ENCODE results near the gene RAD21L1. TPM values are rescaled to one million over a fixed set of nuclear protein-coding genes. Genes with fewer than 3 reads are reported as not detected.

The RAD21L1 gene
- total and polyA plus RNA-seq, 10 donors: not detected

DNA sequence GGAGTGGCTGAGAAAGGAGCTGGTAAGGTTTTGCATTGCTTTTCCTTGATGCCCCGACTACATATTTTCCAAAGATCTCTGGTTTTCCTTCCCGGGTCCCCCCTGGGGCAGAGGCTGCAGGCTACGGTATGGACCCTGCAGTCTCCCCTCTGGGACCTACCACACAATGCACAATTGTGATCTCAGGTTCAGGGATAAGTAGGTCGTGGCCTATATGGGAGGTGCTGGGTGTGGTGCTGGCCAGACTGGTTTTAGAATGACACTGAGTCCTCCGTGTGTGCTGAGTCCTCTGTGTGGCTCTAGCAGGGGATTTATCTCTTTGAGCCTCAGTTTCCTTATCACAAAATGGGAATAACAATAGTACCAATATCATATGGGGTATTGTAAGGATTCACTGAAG, 22.2 kb upstream of the RAD21L1 start:
- 55 to 78% (median 64%) methylated on average over 5 of the region's 5 CpGs for WGBS, 5 donors
- Histone ChIP-seq H3K36me3 (no peaks in the 10 kb centered on the region), H3K9me3 (no peaks in the 10 kb centered on the region), H3K4me3 (no peak overlapping the region), H3K27ac (no peak overlapping the region), H3K27me3 (replicated peaks in 1 of 7) (peaks cover 0 to 4% (median 0%) of the 10 kb centered on the region in 7 donors), H3K4me1 (no peaks in the 10 kb centered on the region)
- no peak for DNase-seq
- intact Hi-C loops (cut with DNase I; ENCODE audit: low total_unique reads): no loop called here
- TF ChIP-seq POLR2A (IDR thresholded peaks at IDR 0.05) (no peak), POLR2AphosphoS5 (IDR thresholded peaks at IDR 0.05) (no peak)
- TF ChIP-seq, protein P1, sequence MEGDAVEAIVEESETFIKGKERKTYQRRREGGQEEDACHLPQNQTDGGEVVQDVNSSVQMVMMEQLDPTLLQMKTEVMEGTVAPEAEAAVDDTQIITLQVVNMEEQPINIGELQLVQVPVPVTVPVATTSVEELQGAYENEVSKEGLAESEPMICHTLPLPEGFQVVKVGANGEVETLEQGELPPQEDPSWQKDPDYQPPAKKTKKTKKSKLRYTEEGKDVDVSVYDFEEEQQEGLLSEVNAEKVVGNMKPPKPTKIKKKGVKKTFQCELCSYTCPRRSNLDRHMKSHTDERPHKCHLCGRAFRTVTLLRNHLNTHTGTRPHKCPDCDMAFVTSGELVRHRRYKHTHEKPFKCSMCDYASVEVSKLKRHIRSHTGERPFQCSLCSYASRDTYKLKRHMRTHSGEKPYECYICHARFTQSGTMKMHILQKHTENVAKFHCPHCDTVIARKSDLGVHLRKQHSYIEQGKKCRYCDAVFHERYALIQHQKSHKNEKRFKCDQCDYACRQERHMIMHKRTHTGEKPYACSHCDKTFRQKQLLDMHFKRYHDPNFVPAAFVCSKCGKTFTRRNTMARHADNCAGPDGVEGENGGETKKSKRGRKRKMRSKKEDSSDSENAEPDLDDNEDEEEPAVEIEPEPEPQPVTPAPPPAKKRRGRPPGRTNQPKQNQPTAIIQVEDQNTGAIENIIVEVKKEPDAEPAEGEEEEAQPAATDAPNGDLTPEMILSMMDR (IDR thresholded peaks at IDR 0.05 in 8 of 11, conservative IDR thresholded peaks at IDR 0.05 in 3 of 11): no peak

DNA sequence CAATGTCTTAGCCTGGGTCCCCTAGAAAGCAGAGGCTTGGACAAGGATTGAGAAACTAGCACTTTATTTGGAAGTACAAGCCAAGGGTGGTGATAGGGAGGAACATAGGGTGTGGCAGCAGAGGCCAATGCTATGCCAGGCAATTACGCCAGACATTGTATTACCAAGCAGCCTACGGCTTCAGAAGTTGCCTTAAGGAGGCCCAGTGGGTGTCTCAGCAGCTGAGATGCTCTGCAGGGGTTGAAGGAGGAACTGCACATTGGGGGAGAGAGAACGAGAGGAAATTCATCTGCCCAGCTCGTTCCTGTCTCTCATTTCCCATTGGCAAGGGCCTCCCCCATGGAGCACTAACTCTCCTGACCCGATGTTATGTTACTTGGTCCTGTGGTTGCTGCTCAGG, 21.7 kb upstream of the RAD21L1 start:
- WGBS, 5 donors: 25 to 39% (median 34%) methylated on average over 4 to 5 of the region's 5 CpGs
- intact Hi-C loops (cut with DNase I; ENCODE audit: low total_unique reads): no loop called here

DNA sequence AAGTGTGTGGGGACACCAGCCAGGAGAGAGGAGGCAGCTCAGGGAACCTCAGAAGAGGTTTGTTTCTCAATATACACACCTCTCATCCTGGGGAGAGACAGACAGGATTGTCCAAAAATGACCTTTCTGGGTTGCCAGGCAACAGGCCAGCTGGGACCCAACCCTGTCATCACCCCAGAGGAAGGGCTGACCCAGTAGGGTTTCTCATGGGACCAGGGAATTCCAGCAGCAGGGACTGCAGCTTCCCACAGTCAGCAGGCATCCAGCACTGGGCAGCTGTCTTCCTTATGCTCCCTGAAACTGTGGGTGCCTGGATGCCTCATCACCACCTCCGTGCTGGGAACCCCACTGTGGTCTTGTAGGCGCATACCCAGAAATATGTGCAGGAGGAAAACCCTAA, 21.3 kb upstream of the RAD21L1 start:
- TF ChIP-seq POLR2A (IDR thresholded peaks at IDR 0.05) (no peak), POLR2AphosphoS5 (IDR thresholded peaks at IDR 0.05) (no peak)
- TF ChIP-seq, protein P1 (IDR thresholded peaks at IDR 0.05 in 8 of 11, conservative IDR thresholded peaks at IDR 0.05 in 3 of 11): no peak
- H3K9me3 ChIP-seq: no peaks in the 10 kb centered on the region
- H3K27me3 ChIP-seq (replicated peaks in 1 of 7): peaks cover 0 to 4% (median 0%) of the 10 kb centered on the region in 7 donors
- H3K36me3 ChIP-seq: no peaks in the 10 kb centered on the region
- no peak overlapping the region for H3K4me3 ChIP-seq
- 88 to 100% (median 96%) methylated on average over 2 of the region's 2 CpGs for WGBS, 5 donors
- no peaks in the 10 kb centered on the region for H3K4me1 ChIP-seq
- H3K27ac ChIP-seq: no peak overlapping the region
- intact Hi-C loops (cut with DNase I; ENCODE audit: low total_unique reads): no loop called here
- no peak for DNase-seq

More for the DNA sequence above, 21.7 kb upstream of the RAD21L1 start:
- no peaks in the 10 kb centered on the region for H3K4me1 ChIP-seq
- H3K27me3 ChIP-seq (replicated peaks in 1 of 7): peaks cover 0 to 4% (median 0%) of the 10 kb centered on the region in 7 donors
- no peaks in the 10 kb centered on the region for H3K9me3 ChIP-seq
- no peak overlapping the region for H3K27ac ChIP-seq
- no peak overlapping the region for H3K4me3 ChIP-seq
- no peak for DNase-seq
- TF ChIP-seq POLR2A (IDR thresholded peaks at IDR 0.05): no peak
- TF ChIP-seq, protein P1 (IDR thresholded peaks at IDR 0.05 in 8 of 11, conservative IDR thresholded peaks at IDR 0.05 in 3 of 11): no peak
- TF ChIP-seq POLR2AphosphoS5 (IDR thresholded peaks at IDR 0.05): no peak
- H3K36me3 ChIP-seq: no peaks in the 10 kb centered on the region

DNA sequence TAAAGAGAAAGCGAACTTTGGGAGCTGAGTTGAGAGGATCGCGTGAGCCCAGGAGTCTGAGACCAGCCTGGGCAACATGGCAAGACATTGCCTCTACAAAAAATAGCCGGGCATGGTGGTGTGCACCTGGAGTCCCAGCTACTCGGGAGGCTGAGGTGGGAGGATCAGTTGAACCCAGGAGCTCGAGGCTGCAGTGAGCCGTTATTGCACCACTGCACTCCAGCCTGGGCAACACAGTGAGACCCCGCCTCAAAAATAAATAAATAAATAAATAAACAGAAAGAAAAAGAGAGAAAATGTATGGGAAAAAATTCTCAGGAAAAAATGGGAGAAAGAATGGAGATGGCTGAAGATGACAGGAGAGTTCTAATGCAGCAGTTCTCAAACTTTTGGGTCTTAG, 20.0 kb upstream of the RAD21L1 start:
- no peaks in the 10 kb centered on the region for H3K36me3 ChIP-seq
- 87 to 97% (median 89%) methylated on average over 8 of the region's 8 CpGs for WGBS, 5 donors
- no peaks in the 10 kb centered on the region for H3K4me1 ChIP-seq
- no peak overlapping the region for H3K27ac ChIP-seq
- no peaks in the 10 kb centered on the region for H3K9me3 ChIP-seq
- no peak overlapping the region for H3K4me3 ChIP-seq
- DNase-seq: no peak
- no peak for TF ChIP-seq POLR2AphosphoS5 (IDR thresholded peaks at IDR 0.05)
- no peak for TF ChIP-seq POLR2A (IDR thresholded peaks at IDR 0.05)
- TF ChIP-seq, protein P1 (IDR thresholded peaks at IDR 0.05 in 8 of 11, conservative IDR thresholded peaks at IDR 0.05 in 3 of 11): no peak
- peaks cover 0 to 4% (median 0%) of the 10 kb centered on the region in 7 donors for H3K27me3 ChIP-seq (replicated peaks in 1 of 7)
- intact Hi-C loops (cut with DNase I; ENCODE audit: low total_unique reads): no loop called here

All from spleen (tissue), 11 donors.